Mesendoderm (in vitro differentiated cells): Measurements from ENCODE around the gene TJP3.

Experiments
- DNase-seq: peaks from one replicate; pipeline ENCODE4 v3.0.0; 2013
- H2AK5ac ChIP-seq: 2 replicates; pipeline ENCODE4 v1.6.1; 2013; ENCODE audit warnings: low read length, inconsistent platforms
- H2BK120ac ChIP-seq: 2 replicates; pipeline ENCODE4 v1.6.1; 2013; ENCODE audit warnings: low read depth, mild to moderate bottlenecking, low read length, moderate library complexity, mixed read lengths
- H2BK15ac ChIP-seq: replicated peaks from 2 replicates; pipeline ENCODE4 v1.6.1; 2013; ENCODE audit warnings: low read depth, mild to moderate bottlenecking, moderate library complexity
- H2BK5ac ChIP-seq: 2 replicates; pipeline ENCODE4 v1.6.1; 2013; ENCODE audit warnings: low read length, inconsistent platforms
- H3K18ac ChIP-seq: 2 replicates; pipeline ENCODE4 v1.6.1; 2013; ENCODE audit warnings: mild to moderate bottlenecking, low read length, mixed read lengths
- H3K23ac ChIP-seq: one replicate; pipeline ENCODE4 v1.6.1; 2013; ENCODE audit warnings: low read length
- H3K27ac ChIP-seq: 2 replicates; pipeline ENCODE4 v1.5.1; 2013; ENCODE audit warnings: low read depth, mild to moderate bottlenecking, inconsistent platforms, low read length, moderate library complexity
- H3K27me3 ChIP-seq: 2 replicates; pipeline ENCODE4 v1.6.1; 2013; ENCODE audit warnings: low read length, control low read depth, mild to moderate bottlenecking, inconsistent platforms; ENCODE audit not compliant: insufficient read depth, poor library complexity
- H3K36me3 ChIP-seq: 2 replicates; pipeline ENCODE4 v1.6.1; 2013; ENCODE audit warnings: low read length, inconsistent platforms; ENCODE audit not compliant: control insufficient read depth, insufficient read depth
- H3K4ac ChIP-seq: one replicate; pipeline ENCODE4 v1.6.1; 2013; ENCODE audit warnings: low read depth, mild to moderate bottlenecking, low read length, moderate library complexity
- H3K4me1 ChIP-seq: 2 replicates; pipeline ENCODE4 v1.6.1; 2013; ENCODE audit warnings: low read depth, low read length, inconsistent platforms; ENCODE audit not compliant: control insufficient read depth
- H3K4me2 ChIP-seq: 2 replicates; pipeline ENCODE4 v1.6.1; 2013; ENCODE audit warnings: low read length
- H3K4me3 ChIP-seq: 2 replicates; pipeline ENCODE4 v1.5.1; 2013; ENCODE audit warnings: mild to moderate bottlenecking, low read length
- H3K56ac ChIP-seq: one replicate; pipeline ENCODE4 v1.6.1; 2013; ENCODE audit warnings: low read length
- H3K79me1 ChIP-seq: 2 replicates; pipeline ENCODE4 v1.6.1; 2013; ENCODE audit warnings: low read length, inconsistent platforms
- H3K79me2 ChIP-seq: 2 replicates; pipeline ENCODE4 v1.6.1; 2013; ENCODE audit warnings: mild to moderate bottlenecking, low read length; ENCODE audit not compliant: control insufficient read depth, insufficient read depth
- H3K9ac ChIP-seq: 2 replicates; pipeline ENCODE4 v1.6.1; 2013; ENCODE audit warnings: low read length, inconsistent platforms
- H4K5ac ChIP-seq: one replicate; pipeline ENCODE4 v1.6.1; 2013; ENCODE audit warnings: low read length
- H4K8ac ChIP-seq: one replicate; pipeline ENCODE4 v1.6.1; 2013; ENCODE audit warnings: low read depth, mild to moderate bottlenecking, control low read depth, low read length, moderate library complexity
- WGBS: extraction: QIAGEN DNeasy Blood & Tissue Kit; methylation state at CpG from one replicate; pipeline ENCODE4 v1.1.7; 2013; ENCODE audit warnings: low lambda C conversion rate, missing lambda C conversion rate; ENCODE audit not compliant: insufficient coverage; ENCODE audit errors: extremely low coverage; 5-methylcytosine and 5-hydroxymethylcytosine counted together

The TJP3 gene

GRCh38 chr19:3694361-3695123 lies 13.6 kb upstream of the TJP3 start:
- Histone ChIP-seq H3K4me2 (no peak overlapping the region), H2BK120ac (no peak overlapping the region), H3K4me1 (no peaks in the 10 kb centered on the region), H2BK15ac (no peak overlapping the region), H3K4me3 (no peak overlapping the region), H2AK5ac (no peak overlapping the region), H3K9ac (no peak overlapping the region), H3K27me3 (no peaks in the 10 kb centered on the region), H2BK5ac (no peak overlapping the region), H4K8ac (no peak overlapping the region), H3K4ac (no peak overlapping the region), H3K36me3 (no peaks in the 10 kb centered on the region), H3K79me1 (peaks cover 41% of the 10 kb centered on the region), H3K27ac (no peak overlapping the region), H4K5ac (no peak overlapping the region), H3K18ac (no peak overlapping the region), H3K23ac (no peak overlapping the region), H3K56ac (no peak overlapping the region), H3K79me2 (peaks cover 58% of the 10 kb centered on the region)
- DNase-seq, result no peak
- no CpG with 5 or more reads among the region's 42 CpGs for WGBS

GRCh38 chr19:3695124-3695733 lies 13.0 kb upstream of the TJP3 start:
- H3K18ac ChIP-seq, result no peak overlapping the region
- H3K79me2 ChIP-seq, result peaks cover 57% of the 10 kb centered on the region
- no peak for DNase-seq
- no peak overlapping the region for H2BK5ac ChIP-seq
- H3K27me3 ChIP-seq, result no peaks in the 10 kb centered on the region
- H3K4me1 ChIP-seq, result no peaks in the 10 kb centered on the region
- H3K4ac ChIP-seq, result no peak overlapping the region
- H4K8ac ChIP-seq, result no peak overlapping the region
- no peak overlapping the region for H2AK5ac ChIP-seq
- no peaks in the 10 kb centered on the region for H3K36me3 ChIP-seq
- no peak overlapping the region for H4K5ac ChIP-seq
- no peak overlapping the region for H3K23ac ChIP-seq
- no peak overlapping the region for H3K9ac ChIP-seq
- no CpG with 5 or more reads among the region's 25 CpGs for WGBS
- H3K27ac ChIP-seq, result no peak overlapping the region
- no peak overlapping the region for H2BK15ac ChIP-seq
- no peak overlapping the region for H3K4me2 ChIP-seq
- H3K4me3 ChIP-seq, result no peak overlapping the region
- H3K56ac ChIP-seq, result no peak overlapping the region
- H3K79me1 ChIP-seq, result peaks cover 36% of the 10 kb centered on the region
- no peak overlapping the region for H2BK120ac ChIP-seq

GRCh38 chr19:3695986-3696659 lies 12.1 kb upstream of the TJP3 start:
- WGBS, result no CpG with 5 or more reads among the region's 23 CpGs
- H3K27ac ChIP-seq, result no peak overlapping the region
- H3K27me3 ChIP-seq, result no peaks in the 10 kb centered on the region

GRCh38 chr19:3696660-3696995 lies 11.6 kb upstream of the TJP3 start:
- Histone ChIP-seq H2AK5ac (no peak overlapping the region), H3K36me3 (no peaks in the 10 kb centered on the region), H3K9ac (no peak overlapping the region), H3K56ac (no peak overlapping the region), H3K18ac (no peak overlapping the region), H2BK5ac (no peak overlapping the region), H3K4me2 (no peak overlapping the region), H4K8ac (no peak overlapping the region), H3K27ac (no peak overlapping the region), H3K4me3 (no peak overlapping the region), H4K5ac (no peak overlapping the region), H3K27me3 (no peaks in the 10 kb centered on the region), H3K4ac (no peak overlapping the region), H3K79me1 (peaks cover 34% of the 10 kb centered on the region), H2BK120ac (no peak overlapping the region), H3K4me1 (no peaks in the 10 kb centered on the region), H3K79me2 (peaks cover 50% of the 10 kb centered on the region), H3K23ac (no peak overlapping the region), H2BK15ac (no peak overlapping the region)
- no peak for DNase-seq
- WGBS, result no CpG with 5 or more reads among the region's 10 CpGs

More at GRCh38 chr19:3695986-3696659, 12.1 kb upstream of the TJP3 start:
- Histone ChIP-seq H3K18ac (no peak overlapping the region), H3K4ac (no peak overlapping the region), H3K9ac (no peak overlapping the region), H3K4me2 (no peak overlapping the region), H3K4me3 (no peak overlapping the region), H3K4me1 (no peaks in the 10 kb centered on the region), H2BK5ac (no peak overlapping the region), H3K56ac (no peak overlapping the region), H3K79me2 (peaks cover 54% of the 10 kb centered on the region), H3K23ac (no peak overlapping the region), H4K8ac (no peak overlapping the region), H2AK5ac (no peak overlapping the region), H3K79me1 (peaks cover 36% of the 10 kb centered on the region), H2BK120ac (no peak overlapping the region), H2BK15ac (no peak overlapping the region), H3K36me3 (no peaks in the 10 kb centered on the region), H4K5ac (no peak overlapping the region)
- no peak for DNase-seq

GRCh38 chr19:3697094-3697493 lies 11.1 kb upstream of the TJP3 start:
- Histone ChIP-seq H3K27me3 (no peaks in the 10 kb centered on the region), H3K4me1 (no peaks in the 10 kb centered on the region), H3K56ac (no peak overlapping the region), H3K4me2 (no peak overlapping the region), H3K27ac (no peak overlapping the region), H3K9ac (no peak overlapping the region), H2AK5ac (no peak overlapping the region), H4K5ac (no peak overlapping the region), H2BK5ac (no peak overlapping the region), H3K36me3 (no peaks in the 10 kb centered on the region), H3K79me1 (peaks cover 33% of the 10 kb centered on the region), H3K23ac (no peak overlapping the region), H3K18ac (no peak overlapping the region), H3K4ac (no peak overlapping the region), H4K8ac (no peak overlapping the region), H3K4me3 (no peak overlapping the region), H2BK120ac (no peak overlapping the region), H3K79me2 (peaks cover 50% of the 10 kb centered on the region), H2BK15ac (no peak overlapping the region)
- no peak for DNase-seq
- no CpG with 5 or more reads among the region's 30 CpGs for WGBS
